A673 (cell line): ENCODE data around the gene ANLN. TPM values are rescaled to one million over a fixed set of nuclear protein-coding genes. Genes with fewer than 3 reads are reported as not detected.
"Not testable (repeated sequence)": the region's sequence is repeated elsewhere in the genome, so short reads cannot be mapped to it uniquely, and the experiment has no call there.

ENCODE experiments used
- BruUV-seq: library from RNA; stranded (reverse); fragments of 400-500 nt; replicated peaks from 2 replicates; lab custom pipeline; 2021; lab: Mats Ljungman, UMichigan
- CTCF ChIA-PET: fragments of 300-600 bp; sonication (Branson Sonifier 250); formaldehyde crosslinking; loops from one replicate; lab custom pipeline; 2022; ENCODE audit warnings: antibody characterized with exemption; lab: Charles Lee
- POLR2A ChIA-PET: fragments of 300-600 bp; sonication (Branson Sonifier 250); formaldehyde crosslinking; loops from one replicate; lab custom pipeline; 2022; ENCODE audit warnings: antibody characterized with exemption; ENCODE audit not compliant: low non-redundant PET; lab: Charles Lee
- DNase-seq: peaks from one replicate; pipeline ENCODE4 v3.0.0-alpha.2; 2015; ENCODE audit warnings: low spot score
- H3K27ac ChIP-seq: fragments of 200-600 bp; sonication (generic); 2 replicates; pipeline ENCODE4 v1.5.1; 2016; ENCODE audit warnings: mixed run types, low read depth, mild to moderate bottlenecking, mixed read lengths, antibody characterized with exemption, low read length; ENCODE audit not compliant: poor library complexity, severe bottlenecking
- H3K27me3 ChIP-seq: fragments of 200-600 bp; sonication (generic); replicated peaks from 2 replicates; pipeline ENCODE4 v1.6.1; 2017; ENCODE audit warnings: mixed run types, low read depth, mild to moderate bottlenecking, mixed read lengths, antibody characterized with exemption, low read length; ENCODE audit not compliant: insufficient read depth, poor library complexity
- H3K36me3 ChIP-seq: fragments of 200-600 bp; sonication (generic); 2 replicates; pipeline ENCODE4 v1.6.1; 2016; ENCODE audit warnings: mixed run types, mild to moderate bottlenecking, mixed read lengths, antibody characterized with exemption, low read length; ENCODE audit not compliant: insufficient read depth, poor library complexity, severe bottlenecking
- H3K4me1 ChIP-seq: fragments of 200-600 bp; sonication (generic); 2 replicates; pipeline ENCODE4 v1.6.1; 2017; ENCODE audit warnings: mixed run types, mild to moderate bottlenecking, mixed read lengths, antibody characterized with exemption, low read length; ENCODE audit not compliant: insufficient read depth, poor library complexity, severe bottlenecking
- H3K4me3 ChIP-seq: fragments of 200-600 bp; sonication (generic); 2 replicates; pipeline ENCODE4 v1.5.1; 2016; ENCODE audit warnings: low read depth, mixed run types, mild to moderate bottlenecking, mixed read lengths, low read length; ENCODE audit not compliant: poor library complexity, severe bottlenecking
- H3K9me3 ChIP-seq: fragments of 200-600 bp; sonication (generic); 2 replicates; pipeline ENCODE4 v1.6.1; 2016; ENCODE audit warnings: mixed run types, low read depth, mild to moderate bottlenecking, mixed read lengths, antibody characterized with exemption, low read length; ENCODE audit not compliant: poor library complexity, severe bottlenecking
- CTCF ChIP-seq: fragments of 300-800, 200-600 bp; sonication (generic); conservative IDR thresholded peaks from 2 replicates; pipeline ENCODE4 v1.5.1; 2017; ENCODE audit warnings: low read depth, mild to moderate bottlenecking, antibody characterized with exemption, low read length, moderate library complexity, mixed read lengths
- EZH2 ChIP-seq: fragments of 200-600 bp; sonication (generic); IDR thresholded peaks from 2 replicates; pipeline ENCODE4 v1.6.1; 2017; ENCODE audit warnings: borderline replicate concordance, low read depth, mild to moderate bottlenecking, mixed read lengths, antibody characterized with exemption, low read length; ENCODE audit not compliant: poor library complexity, severe bottlenecking
- intact Hi-C: fragments of 100-400 bp; cut with micrococcal nuclease; formaldehyde crosslinking; loops from one replicate; pipeline ENCODE4 v1.10.0; 2022; ENCODE audit not compliant: unreplicated experiment
- total RNA-seq: library from RNA; stranded (reverse); gene quantifications from 2 replicates; pipeline ENCODE4 v1.2.3, GENCODE V29; 2021

The ANLN gene
- total RNA-seq, 1 experiment from 2014 or later: 164 TPM

GRCh38 chr7:36369171-36369570 is 20.5 kb upstream of the ANLN start:
- TF ChIP-seq EZH2 (no peak), CTCF (no peak)
- BruUV-seq: no TSS peak
- intact Hi-C loops: no loop called here
- Histone ChIP-seq H3K27ac (no peak overlapping the region), H3K9me3 (no peaks in the 10 kb centered on the region), H3K4me1 (peaks cover 4% of the 10 kb centered on the region), H3K36me3 (no peaks in the 10 kb centered on the region), H3K4me3 (no peak overlapping the region), H3K27me3 (no peaks in the 10 kb centered on the region)
- ChIA-PET POLR2A (no interaction called here), CTCF (no interaction called here)
- DNase-seq: no peak

- CTCF ChIA-PET: no interaction called here
- no peak for DNase-seq
- Histone ChIP-seq H3K36me3 (no peaks in the 10 kb centered on the region), H3K9me3 (no peaks in the 10 kb centered on the region), H3K27me3 (no peaks in the 10 kb centered on the region), H3K4me1 (peaks cover 4% of the 10 kb centered on the region), H3K4me3 (no peak overlapping the region), H3K27ac (no peak overlapping the region)
- no TSS peak for BruUV-seq
- intact Hi-C loops: no loop called here
- TF ChIP-seq EZH2 (no peak), CTCF (no peak)
- POLR2A ChIA-PET: no interaction called here
Measured at GRCh38 chr7:36370046-36370445, 19.6 kb upstream of the ANLN start.

- H3K27me3 ChIP-seq: no peaks in the 10 kb centered on the region
- no peak for TF ChIP-seq CTCF
- TF ChIP-seq EZH2: no peak
- no peak for DNase-seq
- POLR2A ChIA-PET: no interaction called here
- CTCF ChIA-PET: no interaction called here
- no peaks in the 10 kb centered on the region for H3K36me3 ChIP-seq
- no TSS peak for BruUV-seq
- no peaks in the 10 kb centered on the region for H3K4me1 ChIP-seq
- no peak overlapping the region for H3K27ac ChIP-seq
- no peak overlapping the region for H3K4me3 ChIP-seq
- intact Hi-C loops: no loop called here
- no peaks in the 10 kb centered on the region for H3K9me3 ChIP-seq
Measured at GRCh38 chr7:36372156-36372555, 17.5 kb upstream of the ANLN start.

- DNase-seq, CTCF ChIA-PET, BruUV-seq, H3K27ac ChIP-seq, H3K27me3 ChIP-seq, POLR2A ChIA-PET, H3K4me1 ChIP-seq, intact Hi-C loops, H3K36me3 ChIP-seq, H3K9me3 ChIP-seq, H3K4me3 ChIP-seq: not testable (repeated sequence)
Measured at GRCh38 chr7:36378555-36378954, 11.1 kb upstream of the ANLN start.
